Esophagus muscularis mucosa (tissue), 4 donors: Measurements from ENCODE around the gene RPL13. TPM values are rescaled to one million over a fixed set of nuclear protein-coding genes. Genes with fewer than 3 reads are reported as not detected.

Experiments
- DNase-seq: peaks from one replicate; pipeline ENCODE4 v3.0.0-alpha.2; 2017; ENCODE audit errors: extremely low spot score
- H3K27ac ChIP-seq, 4 donors: fragments of 200-600 bp; sonication (generic); replicated peaks in 1 of 4; 1 replicate in 3 of 4; 2 replicates in 1 of 4; pipeline ENCODE4 v1.5.1; 2016 to 2019; ENCODE audit warnings: mild to moderate bottlenecking in 1 of 4
- H3K27me3 ChIP-seq, 4 donors: fragments of 200-600 bp; sonication (generic); one replicate each; pipeline versions ENCODE4 v1.5.1 to v1.6.0; 2016 to 2019
- H3K36me3 ChIP-seq, 4 donors: fragments of 200-600 bp; sonication (generic); one replicate each; pipeline ENCODE4 v1.5.1; 2016 to 2019
- H3K4me1 ChIP-seq, 4 donors: fragments of 200-600 bp; sonication (generic); one replicate each; pipeline ENCODE4 v1.5.1; 2016 to 2019
- H3K4me3 ChIP-seq, 4 donors: fragments of 200-600 bp; sonication (generic); 1 replicate in 2 of 4; 2 replicates in 2 of 4; pipeline ENCODE4 v1.5.1; 2016 to 2019; ENCODE audit warnings: mild to moderate bottlenecking in 4 of 4, moderate library complexity in 1 of 4
- H3K9me3 ChIP-seq, 4 donors: fragments of 200-600 bp; sonication (generic); 1 replicate in 3 of 4; 2 replicates in 1 of 4; pipeline ENCODE4 v1.5.1; 2016 to 2019
- EP300 ChIP-seq: sonication (generic); formaldehyde crosslinking; IDR thresholded peaks from one replicate; pipeline ENCODE4 v1.6.1; 2017; ENCODE audit warnings: antibody characterized with exemption
- POLR2A ChIP-seq: fragments of 450-650 bp; IDR thresholded peaks from one replicate; pipeline ENCODE4 v1.6.1; 2017; ENCODE audit warnings: antibody characterized with exemption, moderate library complexity, mild to moderate bottlenecking, low read depth
- POLR2AphosphoS5 ChIP-seq, 2 donors: sonication (generic); formaldehyde crosslinking; IDR thresholded peaks; one replicate each; pipeline ENCODE4 v1.6.1; 2017; ENCODE audit warnings: antibody characterized with exemption in 2 of 2
- WGBS: methylation state at CpG from one replicate; pipeline ENCODE4 v1.1.5; 2018; 5-methylcytosine and 5-hydroxymethylcytosine counted together
- intact Hi-C: fragments of 100-400 bp; cut with DNase I; formaldehyde crosslinking; loops from one replicate; pipeline ENCODE4 v1.15.1; 2023
- total RNA-seq, 4 donors: library from RNA; depleted of rRNA; stranded (reverse); fragments of >200 nt; gene quantifications; one replicate each; pipeline versions ENCODE4 v1.1.0 to v1.2.1, GENCODE V29; 2016
- TF ChIP-seq, protein P1 (sequence below), 3 experiments: fragments of 200-600 bp in 2 of 3; fragments of 450-650 bp in 1 of 3; sonication (generic) in 2 of 3; IDR thresholded peaks; one replicate each; pipeline ENCODE4 v1.5.1; 2017 to 2019; ENCODE audit warnings: antibody characterized with exemption in 3 of 3, mild to moderate bottlenecking in 2 of 3, moderate library complexity in 1 of 3

RPL13 gene
- total RNA-seq = 1,000 to 10,000 TPM; 4,039 to 6,804 (median 5,312) TPM

- H3K4me1 ChIP-seq = peaks cover 42 to 75% (median 67%) of the 10 kb centered on the region in 4 donors
- peak; percentile 98 for DNase-seq
- TF ChIP-seq POLR2AphosphoS5 (IDR thresholded peaks at IDR 0.05) (peak; percentile 99), EP300 (no peak), POLR2A (peak; percentile 93)
- TF ChIP-seq, protein P1, sequence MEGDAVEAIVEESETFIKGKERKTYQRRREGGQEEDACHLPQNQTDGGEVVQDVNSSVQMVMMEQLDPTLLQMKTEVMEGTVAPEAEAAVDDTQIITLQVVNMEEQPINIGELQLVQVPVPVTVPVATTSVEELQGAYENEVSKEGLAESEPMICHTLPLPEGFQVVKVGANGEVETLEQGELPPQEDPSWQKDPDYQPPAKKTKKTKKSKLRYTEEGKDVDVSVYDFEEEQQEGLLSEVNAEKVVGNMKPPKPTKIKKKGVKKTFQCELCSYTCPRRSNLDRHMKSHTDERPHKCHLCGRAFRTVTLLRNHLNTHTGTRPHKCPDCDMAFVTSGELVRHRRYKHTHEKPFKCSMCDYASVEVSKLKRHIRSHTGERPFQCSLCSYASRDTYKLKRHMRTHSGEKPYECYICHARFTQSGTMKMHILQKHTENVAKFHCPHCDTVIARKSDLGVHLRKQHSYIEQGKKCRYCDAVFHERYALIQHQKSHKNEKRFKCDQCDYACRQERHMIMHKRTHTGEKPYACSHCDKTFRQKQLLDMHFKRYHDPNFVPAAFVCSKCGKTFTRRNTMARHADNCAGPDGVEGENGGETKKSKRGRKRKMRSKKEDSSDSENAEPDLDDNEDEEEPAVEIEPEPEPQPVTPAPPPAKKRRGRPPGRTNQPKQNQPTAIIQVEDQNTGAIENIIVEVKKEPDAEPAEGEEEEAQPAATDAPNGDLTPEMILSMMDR (IDR thresholded peaks at IDR 0.05) = peak in 1 of 3 experiments; percentile 30
- intact Hi-C loops = loop anchor here (5.0 kb wide), 1 partner anchor 233 kb away; no protein-coding TSS in a partner anchor
- H3K9me3 ChIP-seq = no peaks in the 10 kb centered on the region
- 0% methylated on average over 11 of the region's 87 CpGs for WGBS
- H3K27me3 ChIP-seq = peaks cover 0 to 4% (median 0%) of the 10 kb centered on the region in 4 donors
- peak within 1 kb of the TSS; percentile 75 to 98 (median 82) for H3K4me3 ChIP-seq
- H3K36me3 ChIP-seq = peaks cover 21 to 60% (median 60%) of the 10 kb centered on the region in 4 donors
- H3K27ac ChIP-seq = peak within 1 kb of the TSS; percentile 94 to 99 (median 98)
These were observed at the start of gene RPL13 for GRCh38 chr16:89560378-89561141. Gene RPL13 (plus strand): TSS chr16:89560682. CDS start chr16:89560960, 278 bp downstream.

DNA sequence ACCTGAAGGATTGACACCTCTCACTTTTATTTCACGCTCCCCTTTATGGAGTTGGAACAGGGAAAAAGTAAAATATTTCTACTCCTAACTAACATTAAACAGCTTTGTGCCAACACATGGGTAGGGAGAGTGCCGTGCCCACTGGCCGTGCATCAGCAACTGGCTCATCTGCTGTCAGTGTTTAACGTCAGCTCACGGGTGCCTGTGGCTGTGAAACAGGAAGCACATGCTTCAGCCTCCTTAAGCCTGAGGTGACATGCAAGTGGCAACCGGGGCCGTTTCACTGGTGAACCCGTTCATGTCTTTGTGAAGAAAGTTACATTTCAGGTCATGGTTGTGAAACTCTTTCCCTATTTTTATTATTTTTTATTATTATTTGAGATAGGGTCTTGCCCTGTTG, 49.1 kb upstream of the RPL13 start:
- no peak for DNase-seq
- no peak for TF ChIP-seq POLR2AphosphoS5 (IDR thresholded peaks at IDR 0.05)
- TF ChIP-seq, protein P1 (IDR thresholded peaks at IDR 0.05) = no peak
- no peak for TF ChIP-seq EP300
- TF ChIP-seq POLR2A = no peak
- intact Hi-C loops = no loop called here
- no peaks in the 10 kb centered on the region for H3K27me3 ChIP-seq
- H3K9me3 ChIP-seq = no peaks in the 10 kb centered on the region
- H3K27ac ChIP-seq = no peak overlapping the region
- WGBS = 70% methylated on average over 8 of the region's 8 CpGs
- H3K36me3 ChIP-seq = peaks cover 42 to 63% (median 56%) of the 10 kb centered on the region in 4 donors
- no peak overlapping the region for H3K4me3 ChIP-seq
- H3K4me1 ChIP-seq = peaks cover 19 to 29% (median 27%) of the 10 kb centered on the region in 4 donors

DNA sequence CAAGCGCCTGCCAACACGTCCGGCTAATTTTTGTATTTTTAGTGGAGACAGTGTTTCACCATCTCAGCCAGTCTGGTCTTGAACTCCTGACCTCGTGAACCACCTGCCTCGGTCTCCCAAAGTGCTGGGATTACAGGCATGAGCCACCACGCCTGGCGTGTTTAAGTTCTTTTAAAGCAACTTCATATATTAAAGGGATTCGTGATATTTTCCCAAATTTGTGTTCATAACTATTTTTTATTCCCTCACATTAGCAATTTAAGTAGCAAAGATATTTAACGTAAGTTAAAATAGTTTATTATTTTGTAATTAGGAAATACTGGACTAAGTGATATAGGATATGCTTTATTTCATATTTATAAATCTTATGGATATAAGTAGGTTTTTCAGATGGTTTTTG, 48.0 kb upstream of the RPL13 start:
- Histone ChIP-seq H3K27ac (no peak overlapping the region), H3K27me3 (no peaks in the 10 kb centered on the region), H3K4me1 (peaks cover 10 to 18% (median 16%) of the 10 kb centered on the region in 4 donors), H3K9me3 (no peaks in the 10 kb centered on the region), H3K36me3 (peaks cover 48 to 73% (median 65%) of the 10 kb centered on the region in 4 donors), H3K4me3 (no peak overlapping the region)
- intact Hi-C loops = no loop called here
- TF ChIP-seq, protein P1 (IDR thresholded peaks at IDR 0.05) = no peak
- no peak for TF ChIP-seq EP300
- TF ChIP-seq POLR2AphosphoS5 (IDR thresholded peaks at IDR 0.05) = no peak
- TF ChIP-seq POLR2A = no peak
- WGBS = 90% methylated on average over 9 of the region's 9 CpGs
- DNase-seq = no peak

- H3K27me3 ChIP-seq = no peaks in the 10 kb centered on the region
- H3K27ac ChIP-seq = no peak overlapping the region
- no peaks in the 10 kb centered on the region for H3K4me1 ChIP-seq
- H3K4me3 ChIP-seq = no peak overlapping the region
- WGBS = 73% methylated on average over 9 of the region's 9 CpGs
- TF ChIP-seq POLR2A (no peak), POLR2AphosphoS5 (IDR thresholded peaks at IDR 0.05) (no peak), EP300 (no peak)
- TF ChIP-seq, protein P1 (IDR thresholded peaks at IDR 0.05) = no peak
- DNase-seq = no peak
- H3K9me3 ChIP-seq = no peaks in the 10 kb centered on the region
- intact Hi-C loops = no loop called here
- peaks cover 63 to 100% (median 87%) of the 10 kb centered on the region in 4 donors for H3K36me3 ChIP-seq
These were observed 43.4 kb upstream of the RPL13 start for GRCh38 chr16:89517128-89517527.
